Measurements from ENCODE around the gene IL13. TPM values are rescaled to one million over a fixed set of nuclear protein-coding genes. Genes with fewer than 3 reads are reported as not detected.

The IL13 gene
- total RNA-seq, 2 donors from 2014 or later = not detected

GRCh38 chr5:132653716-132654115 is 4.3 kb upstream of the IL13 start:
- intact Hi-C loops (cut with DNase I) = no loop called here
- ATAC-seq (no peak), DNase-seq (no peak)

- DNase-seq (no peak), ATAC-seq (peak; percentile 31 to 48)
- intact Hi-C loops (cut with DNase I) = no loop called here
Measured at GRCh38 chr5:132655821-132656773, 1.9 kb upstream of the IL13 start.

GRCh38 chr5:132656774-132657355 is 1.1 kb upstream of the IL13 start:
- intact Hi-C loops (cut with DNase I) = no loop called here
- DNase-seq = no peak
- ATAC-seq = no peak

GRCh38 chr5:132658381-132659302 is 669 bp downstream of the IL13 start:
- DNase-seq = peak; percentile 6
- no peak for ATAC-seq
- intact Hi-C loops (cut with DNase I) = no loop called here

GRCh38 chr5:132659598-132660493 is 1.9 kb downstream of the IL13 start:
- intact Hi-C loops (cut with DNase I) = no loop called here
- no peak for ATAC-seq
- no peak for DNase-seq

- intact Hi-C loops (cut with DNase I) = no loop called here
- ATAC-seq = no peak
- DNase-seq = no peak
Measured at GRCh38 chr5:132661231-132662003, 3.4 kb downstream of the IL13 start.

- no peak for DNase-seq
- intact Hi-C loops (cut with DNase I) = no loop called here
- ATAC-seq = no peak
Measured at GRCh38 chr5:132662004-132662401, 4.0 kb downstream of the IL13 start.

- intact Hi-C loops (cut with DNase I) = no loop called here
- ATAC-seq (no peak), DNase-seq (no peak)
Measured at GRCh38 chr5:132662925-132663770, 5.2 kb downstream of the IL13 start.

GRCh38 chr5:132663771-132664695 is 6.1 kb downstream of the IL13 start:
- peak in 1 of 2 donors; percentile 58 for ATAC-seq
- DNase-seq = no peak
- intact Hi-C loops (cut with DNase I) = no loop called here

GRCh38 chr5:132664696-132665209 is 6.8 kb downstream of the IL13 start:
- ATAC-seq (no peak), DNase-seq (no peak)
- intact Hi-C loops (cut with DNase I) = no loop called here

GRCh38 chr5:132665574-132666080 is 7.7 kb downstream of the IL13 start:
- intact Hi-C loops (cut with DNase I) = no loop called here
- ATAC-seq = no peak
- no peak for DNase-seq

GRCh38 chr5:132666310-132667123 is 8.5 kb downstream of the IL13 start:
- intact Hi-C loops (cut with DNase I) = no loop called here
- DNase-seq (no peak), ATAC-seq (no peak)

GRCh38 chr5:132667309-132667708 is 9.3 kb downstream of the IL13 start:
- DNase-seq (no peak), ATAC-seq (no peak)
- intact Hi-C loops (cut with DNase I) = no loop called here

GRCh38 chr5:132667761-132668705 is 10.1 kb downstream of the IL13 start:
- intact Hi-C loops (cut with DNase I) = no loop called here

More at GRCh38 chr5:132667761-132668705, 10.1 kb downstream of the IL13 start:
- DNase-seq (no peak), ATAC-seq (no peak)
